Immature natural killer cell (primary cell): ENCODE data around the gene NUDT3. TPM values are rescaled to one million over a fixed set of nuclear protein-coding genes. Genes with fewer than 3 reads are reported as not detected.
A peak's percentile ranks its signal among the peaks of the same experiment; 100 is the strongest.
"Not testable (repeated sequence)": the region's sequence is repeated elsewhere in the genome, so short reads cannot be mapped to it uniquely, and the experiment has no call there.

Experiments
- DNase-seq, 3 donors: peaks; one replicate each; pipeline ENCODE4 v3.0.0; 2022; ENCODE audit warnings: mixed read lengths in 1 of 3
- H3K27ac Mint-ChIP-seq, 6 donors: one replicate each; pipeline ENCODE4 v1.8.0; 2020; ENCODE audit warnings: mixed read lengths in 6 of 6, mild to moderate bottlenecking in 5 of 6, inconsistent platforms in 4 of 6, moderate library complexity in 3 of 6
- H3K27me3 Mint-ChIP-seq, 3 donors: one replicate each; pipeline ENCODE4 v1.8.0; 2020 to 2021; ENCODE audit warnings: low read depth in 3 of 3, mild to moderate bottlenecking in 3 of 3, mixed read lengths in 3 of 3, moderate library complexity in 3 of 3, inconsistent platforms in 1 of 3
- H3K36me3 Mint-ChIP-seq, 3 donors: one replicate each; pipeline ENCODE4 v1.8.0; 2020; ENCODE audit warnings: mixed read lengths in 3 of 3, inconsistent platforms in 2 of 3, mild to moderate bottlenecking in 2 of 3
- H3K4me1 Mint-ChIP-seq, 2 donors: one replicate each; pipeline ENCODE4 v1.8.0; 2020; ENCODE audit warnings: inconsistent platforms in 2 of 2, mild to moderate bottlenecking in 2 of 2, mixed read lengths in 2 of 2, moderate library complexity in 1 of 2
- H3K4me3 Mint-ChIP-seq, 5 donors: one replicate each; pipeline ENCODE4 v1.8.0; 2020; ENCODE audit warnings: mild to moderate bottlenecking in 5 of 5, mixed read lengths in 5 of 5, inconsistent platforms in 3 of 5, moderate library complexity in 3 of 5
- H3K9me3 Mint-ChIP-seq, 6 donors: one replicate each; pipeline ENCODE4 v1.8.0; 2020; ENCODE audit warnings: mild to moderate bottlenecking in 6 of 6, mixed read lengths in 6 of 6, inconsistent platforms in 4 of 6, moderate library complexity in 3 of 6
- polyA plus RNA-seq, 3 donors: library from polyadenylated mRNA; unstranded; fragments of 300-500 nt; fragmentation: Illumina TruSeq; gene quantifications; one replicate each; pipeline ENCODE4 v1.2.3, GENCODE V29; 2021

The NUDT3 gene
- polyA plus RNA-seq, 3 donors from 2014 or later, result 5.0 to 10.3 (median 8.3) TPM

- peaks cover 0 to 3% (median 0%) of the 10 kb centered on the region in 3 donors for H3K27me3 Mint-ChIP-seq
- no peak for DNase-seq
- H3K36me3 Mint-ChIP-seq, result no peaks in the 10 kb centered on the region
- peaks cover 11 to 30% of the 10 kb centered on the region in 2 donors for H3K4me1 Mint-ChIP-seq
- no peak overlapping the region for H3K27ac Mint-ChIP-seq
- H3K4me3 Mint-ChIP-seq, result no peak overlapping the region
- no peaks in the 10 kb centered on the region for H3K9me3 Mint-ChIP-seq
Measured at GRCh38 chr6:34355889-34356288, 36.6 kb downstream of the NUDT3 start.

DNA sequence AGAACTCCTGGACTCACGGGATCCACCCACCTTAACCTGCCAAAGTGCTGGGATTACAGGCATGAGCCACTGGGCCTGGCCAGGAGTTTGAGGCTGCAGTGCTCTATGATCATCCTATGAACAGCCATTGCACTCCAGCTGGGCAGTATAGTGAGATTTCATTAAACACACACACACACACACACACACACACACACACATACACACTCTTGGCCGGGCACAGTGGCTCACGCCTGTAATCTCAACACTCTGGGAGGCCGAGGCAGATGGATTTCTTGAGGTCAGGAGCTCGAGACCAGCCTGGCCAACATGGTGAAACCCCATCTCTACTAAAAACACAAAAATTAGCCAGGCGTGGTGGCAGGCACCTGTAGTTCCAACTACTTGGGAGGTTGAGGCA, 38.2 kb downstream of the NUDT3 start:
- not testable (repeated sequence) for DNase-seq, H3K27me3 Mint-ChIP-seq, H3K27ac Mint-ChIP-seq, H3K9me3 Mint-ChIP-seq, H3K4me3 Mint-ChIP-seq, H3K36me3 Mint-ChIP-seq
- H3K4me1 Mint-ChIP-seq, result peaks cover 4 to 28% of the 10 kb centered on the region in 2 donors

- Mint-ChIP-seq H3K27ac (peak overlapping the region in 1 of 6 donors; percentile 7), H3K4me1 (peaks cover 7 to 31% of the 10 kb centered on the region in 2 donors)
- not testable (repeated sequence) for H3K9me3 Mint-ChIP-seq, DNase-seq, H3K36me3 Mint-ChIP-seq, H3K4me3 Mint-ChIP-seq, H3K27me3 Mint-ChIP-seq
Measured at GRCh38 chr6:34353530-34353929, 38.9 kb downstream of the NUDT3 start.

GRCh38 chr6:34352305-34352937, 40.0 kb downstream of the NUDT3 start:
- H3K27me3 Mint-ChIP-seq, result peaks cover 0 to 2% (median 0%) of the 10 kb centered on the region in 3 donors
- no peak for DNase-seq
- no peak overlapping the region for H3K4me3 Mint-ChIP-seq
- H3K9me3 Mint-ChIP-seq, result no peaks in the 10 kb centered on the region
- no peaks in the 10 kb centered on the region for H3K36me3 Mint-ChIP-seq
- no peak overlapping the region for H3K27ac Mint-ChIP-seq
- H3K4me1 Mint-ChIP-seq, result peaks cover 7 to 31% of the 10 kb centered on the region in 2 donors

GRCh38 chr6:34350934-34351217, 41.6 kb downstream of the NUDT3 start:
- no peaks in the 10 kb centered on the region for H3K36me3 Mint-ChIP-seq
- no peak overlapping the region for H3K27ac Mint-ChIP-seq
- H3K4me1 Mint-ChIP-seq, result peaks cover 7 to 32% of the 10 kb centered on the region in 2 donors
- H3K4me3 Mint-ChIP-seq, result no peak overlapping the region
- peaks cover 0 to 2% (median 0%) of the 10 kb centered on the region in 3 donors for H3K27me3 Mint-ChIP-seq
- no peaks in the 10 kb centered on the region for H3K9me3 Mint-ChIP-seq
- no peak for DNase-seq

DNA sequence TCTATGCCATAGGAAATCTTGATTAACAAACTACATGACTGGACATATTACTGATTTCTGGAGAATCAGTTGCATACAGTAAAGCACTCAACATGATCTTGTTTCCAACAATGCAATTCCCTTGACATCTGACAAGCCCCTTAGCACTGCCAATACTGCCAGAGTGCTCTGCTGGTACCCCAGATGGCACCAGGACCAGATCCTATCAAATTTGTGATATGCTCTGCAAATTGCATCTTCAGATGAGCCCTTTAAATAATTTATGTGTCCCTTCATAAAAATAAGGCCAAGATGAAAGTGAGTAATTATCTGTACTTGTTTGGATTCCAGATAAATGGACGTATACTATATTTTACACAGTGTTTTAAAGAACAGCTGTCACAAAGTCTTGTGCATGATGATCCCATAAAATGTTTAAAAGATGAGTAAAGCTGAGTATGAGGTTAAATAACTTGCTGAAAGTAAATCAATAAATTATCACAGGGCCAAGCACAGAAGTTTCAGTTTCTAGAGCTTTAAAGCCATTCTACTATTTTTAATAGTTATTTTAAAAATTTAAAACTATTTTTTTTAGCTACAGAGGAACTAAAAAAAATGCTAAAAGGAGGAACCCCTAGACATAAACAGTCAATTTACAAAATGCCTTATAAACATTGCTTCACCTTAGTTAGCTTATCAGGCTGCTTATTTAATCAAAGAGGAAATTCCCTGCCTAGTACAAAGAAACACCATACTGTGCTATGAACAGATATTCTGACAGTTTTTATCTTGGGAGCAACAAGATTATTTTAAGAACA, 42.1 kb downstream of the NUDT3 start:
- H3K4me3 Mint-ChIP-seq, result no peak overlapping the region
- H3K27ac Mint-ChIP-seq, result no peak overlapping the region
- H3K9me3 Mint-ChIP-seq, result no peaks in the 10 kb centered on the region
- peaks cover 7 to 31% of the 10 kb centered on the region in 2 donors for H3K4me1 Mint-ChIP-seq
- no peak for DNase-seq
- peaks cover 0 to 2% (median 0%) of the 10 kb centered on the region in 3 donors for H3K27me3 Mint-ChIP-seq
- no peaks in the 10 kb centered on the region for H3K36me3 Mint-ChIP-seq

DNA sequence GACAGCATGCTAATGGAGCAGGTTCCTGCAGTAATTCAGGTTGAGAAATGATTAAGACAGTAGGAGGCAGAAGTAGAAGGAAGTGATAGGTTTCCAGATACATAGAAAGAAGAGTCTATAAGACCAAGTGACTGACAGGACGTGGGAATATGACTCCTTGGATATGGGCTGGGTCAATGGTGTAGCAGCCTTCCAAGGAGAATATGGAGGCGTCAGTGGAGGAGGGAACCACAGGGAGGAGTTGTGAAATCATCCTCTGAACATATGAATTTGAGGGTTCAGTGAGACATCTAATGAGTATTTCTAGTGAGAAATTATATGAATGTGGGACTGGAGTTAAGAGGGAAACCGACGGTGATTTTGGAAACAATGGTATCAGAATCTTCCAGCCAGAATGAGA, 43.3 kb downstream of the NUDT3 start:
- Mint-ChIP-seq H3K27me3 (peaks cover 0 to 5% (median 0%) of the 10 kb centered on the region in 3 donors), H3K4me1 (peaks cover 10 to 35% of the 10 kb centered on the region in 2 donors), H3K9me3 (no peaks in the 10 kb centered on the region), H3K4me3 (no peak overlapping the region), H3K36me3 (no peaks in the 10 kb centered on the region), H3K27ac (peak overlapping the region in 1 of 6 donors; percentile 37)
- DNase-seq, result no peak

- Mint-ChIP-seq H3K36me3 (no peaks in the 10 kb centered on the region), H3K4me3 (no peak overlapping the region), H3K27me3 (peaks cover 0 to 3% (median 0%) of the 10 kb centered on the region in 3 donors), H3K27ac (no peak overlapping the region), H3K9me3 (no peaks in the 10 kb centered on the region), H3K4me1 (peaks cover 17 to 42% of the 10 kb centered on the region in 2 donors)
- no peak for DNase-seq
Measured at GRCh38 chr6:34347303-34347702, 45.2 kb downstream of the NUDT3 start.

DNA sequence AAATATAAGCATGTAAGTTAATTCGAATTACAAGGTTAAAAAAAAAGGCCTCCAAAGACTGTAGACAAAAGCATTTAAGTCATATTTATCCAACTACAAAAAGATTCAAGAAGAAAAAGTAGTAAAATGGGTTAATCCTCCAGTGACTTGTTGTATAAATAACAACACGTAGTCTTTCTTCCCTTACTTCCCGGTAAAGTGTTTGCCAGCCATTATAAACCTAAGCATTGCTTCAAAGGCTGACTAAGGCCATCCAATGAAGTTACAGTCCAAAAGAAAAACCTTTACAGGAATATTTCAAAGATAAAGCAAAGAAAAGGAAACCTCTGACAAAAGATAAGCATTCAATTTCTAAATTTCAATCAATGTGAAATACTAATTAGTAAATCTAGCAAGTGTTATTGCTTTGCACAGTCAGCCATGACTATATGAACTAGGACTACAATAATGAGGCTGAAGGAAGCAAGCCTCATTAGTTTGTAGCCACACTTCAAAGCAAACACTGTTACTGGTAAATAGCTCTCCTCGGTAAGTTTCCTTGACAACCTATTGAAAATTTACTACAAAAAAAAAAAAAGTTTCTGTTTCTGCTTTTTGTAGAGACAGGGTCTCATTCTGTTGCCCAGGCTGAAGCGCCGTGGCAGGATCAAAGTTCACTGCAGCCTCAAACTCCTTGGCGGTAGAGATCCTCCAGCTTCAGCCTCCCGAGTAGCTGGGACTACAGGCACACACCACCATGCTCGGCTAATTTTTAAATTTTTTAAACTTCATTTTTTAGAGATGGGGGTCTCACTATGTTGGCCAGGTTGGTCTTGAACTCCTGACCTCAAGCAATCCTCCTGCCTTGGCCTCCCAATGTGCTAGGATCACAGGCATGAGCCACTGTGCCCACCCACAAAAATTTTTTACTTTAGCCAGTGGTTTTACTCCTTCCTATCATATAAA, 46.0 kb downstream of the NUDT3 start:
- DNase-seq, result no peak
- no peaks in the 10 kb centered on the region for H3K36me3 Mint-ChIP-seq
- H3K27ac Mint-ChIP-seq, result peak overlapping the region in 1 of 6 donors; percentile 61
- H3K27me3 Mint-ChIP-seq, result peaks cover 0 to 3% (median 0%) of the 10 kb centered on the region in 3 donors
- H3K4me1 Mint-ChIP-seq, result peaks cover 16 to 43% of the 10 kb centered on the region in 2 donors
- H3K4me3 Mint-ChIP-seq, result no peak overlapping the region
- no peaks in the 10 kb centered on the region for H3K9me3 Mint-ChIP-seq

- H3K27ac Mint-ChIP-seq, result no peak overlapping the region
Measured at GRCh38 chr6:34343806-34344205, 48.7 kb downstream of the NUDT3 start.

DNA sequence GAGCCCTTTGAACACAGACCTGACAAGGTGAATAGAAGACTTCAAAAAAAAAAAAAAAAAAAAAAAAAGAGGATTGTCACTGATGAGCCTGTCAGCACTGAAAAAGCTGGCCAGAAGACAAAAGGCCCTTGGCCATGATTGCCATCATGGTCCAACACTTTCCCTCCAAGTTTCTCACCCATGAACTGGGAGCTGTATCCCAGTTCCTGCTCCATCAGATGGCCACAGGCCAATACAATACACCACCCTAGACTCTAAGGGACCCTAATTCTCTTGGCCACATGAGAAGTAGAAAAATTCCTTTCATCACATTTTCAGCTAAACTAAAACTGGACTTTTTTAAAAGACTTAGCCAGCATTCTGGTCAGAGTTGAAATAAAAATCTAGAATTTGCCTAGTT, 50.2 kb downstream of the NUDT3 start:
- H3K36me3 Mint-ChIP-seq, result peaks cover 0 to 7% (median 0%) of the 10 kb centered on the region in 3 donors
- peak overlapping the region in 1 of 6 donors; percentile 47 for H3K27ac Mint-ChIP-seq
- no peak for DNase-seq
- no peak overlapping the region for H3K4me3 Mint-ChIP-seq
- H3K9me3 Mint-ChIP-seq, result no peaks in the 10 kb centered on the region
- peaks cover 0 to 3% (median 0%) of the 10 kb centered on the region in 3 donors for H3K27me3 Mint-ChIP-seq
- peaks cover 20 to 36% of the 10 kb centered on the region in 2 donors for H3K4me1 Mint-ChIP-seq

More at GRCh38 chr6:34343806-34344205, 48.7 kb downstream of the NUDT3 start:
- Mint-ChIP-seq H3K27me3 (peaks cover 0 to 3% (median 0%) of the 10 kb centered on the region in 3 donors), H3K9me3 (no peaks in the 10 kb centered on the region), H3K4me1 (peaks cover 11 to 28% of the 10 kb centered on the region in 2 donors), H3K36me3 (peaks cover 0 to 7% (median 0%) of the 10 kb centered on the region in 3 donors), H3K4me3 (no peak overlapping the region)
- DNase-seq, result no peak

DNA sequence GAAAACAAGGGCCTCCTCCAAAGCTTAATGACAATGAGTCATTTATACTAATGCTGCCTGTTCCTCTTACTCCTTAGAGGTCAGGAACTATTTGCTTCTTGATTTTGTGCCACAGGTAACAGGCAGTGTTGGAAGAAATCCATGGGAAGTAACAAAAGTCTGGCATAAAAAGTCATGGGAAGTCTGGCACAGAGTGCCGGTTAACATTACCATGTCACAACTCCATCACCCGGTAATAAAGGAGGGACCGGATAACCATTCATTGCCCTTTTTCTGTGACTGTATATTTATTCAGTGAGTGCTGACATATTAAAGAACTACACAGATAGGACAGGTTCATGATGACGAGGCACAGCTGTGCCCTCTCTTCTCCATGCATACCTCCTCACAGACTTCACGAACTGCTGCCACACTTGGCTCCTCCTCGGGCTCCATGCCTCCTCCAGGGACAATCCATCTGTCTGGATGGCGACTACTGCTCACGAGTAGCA, 50.9 kb downstream of the NUDT3 start:
- H3K4me1 Mint-ChIP-seq, result peaks cover 21 to 41% of the 10 kb centered on the region in 2 donors
- H3K27me3 Mint-ChIP-seq, result peaks cover 0 to 3% (median 0%) of the 10 kb centered on the region in 3 donors
- peak overlapping the region in 1 of 6 donors; percentile 9 for H3K27ac Mint-ChIP-seq
- DNase-seq, result no peak
- H3K4me3 Mint-ChIP-seq, result no peak overlapping the region
- H3K36me3 Mint-ChIP-seq, result peaks cover 0 to 7% (median 0%) of the 10 kb centered on the region in 3 donors
- H3K9me3 Mint-ChIP-seq, result no peaks in the 10 kb centered on the region

- Mint-ChIP-seq H3K36me3 (peaks cover 0 to 7% (median 0%) of the 10 kb centered on the region in 3 donors), H3K27ac (no peak overlapping the region), H3K4me1 (peaks cover 21 to 36% of the 10 kb centered on the region in 2 donors), H3K27me3 (peaks cover 0 to 3% (median 0%) of the 10 kb centered on the region in 3 donors), H3K4me3 (no peak overlapping the region), H3K9me3 (no peaks in the 10 kb centered on the region)
- no peak for DNase-seq
Measured at GRCh38 chr6:34340906-34341480, 51.5 kb downstream of the NUDT3 start.
